HG02885 (cell line): ENCODE results near the gene NDUFS6.
"Not testable (repeated sequence)": the region's sequence is repeated elsewhere in the genome, so short reads cannot be mapped to it uniquely, and the experiment has no call there.

ENCODE experiments used
- ATAC-seq: cut with Tn5 transposase; IDR thresholded peaks from one replicate; pipeline ENCODE4 v1.9.1; 2021; ENCODE audit warnings: mild to moderate bottlenecking; ENCODE audit not compliant: unreplicated experiment, poor library complexity

Gene NDUFS6

GRCh38 chr5:1827886-1828397 is 26.7 kb downstream of the NDUFS6 start:
- ATAC-seq: no peak

DNA sequence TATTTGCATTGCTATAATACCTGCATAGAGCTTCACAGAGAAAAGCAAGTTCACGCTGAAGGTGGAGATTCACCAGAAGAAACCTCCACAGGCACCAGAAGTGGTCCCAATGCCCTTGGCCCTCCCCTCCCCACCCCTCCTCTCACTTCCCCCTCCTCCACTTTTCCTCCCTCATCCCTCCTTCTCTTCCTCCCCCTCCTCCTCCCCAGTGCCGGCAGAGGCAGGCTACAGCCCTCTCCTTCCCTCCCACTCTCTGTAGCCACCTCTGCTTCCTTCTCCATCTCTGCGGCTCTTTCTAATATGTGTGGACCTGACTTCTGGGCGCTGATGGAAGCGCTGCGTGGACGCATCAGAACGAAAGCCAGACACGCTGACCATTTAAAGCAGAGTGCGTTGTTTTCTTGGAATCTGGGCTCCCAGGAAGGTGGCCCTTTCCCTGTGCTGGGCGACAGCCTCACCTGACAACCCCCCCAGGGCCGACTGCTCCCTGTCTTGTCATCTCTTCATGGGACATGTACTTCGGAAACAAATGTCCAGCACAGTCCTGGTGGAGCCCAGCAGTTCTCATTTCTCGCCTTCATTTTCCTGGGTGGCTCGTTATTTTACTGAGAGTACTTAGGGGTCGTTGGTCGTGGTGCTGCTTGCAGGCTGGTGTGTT is 29.5 kb downstream of the NDUFS6 start:
- ATAC-seq: no peak

DNA sequence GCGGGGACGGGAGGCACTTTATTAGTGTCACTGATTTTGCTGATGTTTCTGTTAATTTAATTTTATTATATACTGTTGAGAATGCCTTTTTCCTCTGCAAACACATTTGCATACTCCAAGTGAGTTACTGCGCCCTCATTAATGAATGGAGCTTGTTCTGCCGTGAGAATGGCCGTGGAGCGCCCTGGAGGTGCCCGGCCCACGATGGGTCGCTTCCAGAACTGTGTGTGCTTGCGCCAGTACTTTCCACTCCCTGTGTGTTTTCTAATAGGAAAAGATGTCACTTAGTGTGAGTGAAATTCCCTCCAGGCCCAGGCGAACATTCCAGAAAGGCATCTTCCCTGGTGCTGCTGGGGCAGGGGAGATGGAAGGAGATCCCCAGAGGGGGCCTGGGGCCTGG is 30.1 kb downstream of the NDUFS6 start:
- no peak for ATAC-seq

GRCh38 chr5:1831677-1832313 is 30.6 kb downstream of the NDUFS6 start:
- no peak for ATAC-seq

DNA sequence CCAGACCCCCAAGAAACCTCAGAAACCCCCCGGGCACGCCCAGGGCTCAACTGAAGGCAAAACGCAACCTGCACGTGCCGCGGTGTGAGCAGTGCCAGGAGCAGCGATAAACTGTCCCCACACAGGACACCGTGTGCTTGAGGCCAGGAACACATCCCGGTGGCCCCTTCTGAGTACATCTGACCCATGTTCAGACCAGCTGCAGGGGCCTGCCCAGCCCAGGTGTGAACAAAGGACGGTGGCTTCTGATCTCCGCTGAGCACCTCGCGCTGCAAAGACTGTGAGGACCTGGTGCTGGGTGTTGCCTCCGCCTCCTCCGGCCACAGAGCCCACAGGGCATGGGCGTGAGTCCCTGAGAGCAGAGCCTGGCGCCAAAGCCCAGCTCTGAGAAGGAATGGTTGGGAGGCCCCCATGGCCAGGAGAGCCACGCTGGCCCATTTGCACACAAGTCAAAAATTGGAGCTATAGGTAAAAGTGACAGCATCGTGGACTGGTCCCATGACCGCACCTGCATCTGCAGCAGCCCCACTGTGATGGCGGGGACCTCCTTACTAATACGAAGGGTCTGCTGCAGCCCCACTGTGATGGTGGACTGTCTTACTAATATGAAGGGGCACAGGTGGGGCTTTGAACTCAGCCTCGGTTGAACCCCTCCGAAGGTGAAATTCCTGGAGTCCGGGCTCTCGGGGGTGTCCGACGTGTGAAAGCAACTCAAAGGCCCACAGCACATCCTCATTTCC is 31.5 kb downstream of the NDUFS6 start:
- ATAC-seq: no peak

GRCh38 chr5:1833264-1834021 is 32.2 kb downstream of the NDUFS6 start:
- ATAC-seq: no peak

DNA sequence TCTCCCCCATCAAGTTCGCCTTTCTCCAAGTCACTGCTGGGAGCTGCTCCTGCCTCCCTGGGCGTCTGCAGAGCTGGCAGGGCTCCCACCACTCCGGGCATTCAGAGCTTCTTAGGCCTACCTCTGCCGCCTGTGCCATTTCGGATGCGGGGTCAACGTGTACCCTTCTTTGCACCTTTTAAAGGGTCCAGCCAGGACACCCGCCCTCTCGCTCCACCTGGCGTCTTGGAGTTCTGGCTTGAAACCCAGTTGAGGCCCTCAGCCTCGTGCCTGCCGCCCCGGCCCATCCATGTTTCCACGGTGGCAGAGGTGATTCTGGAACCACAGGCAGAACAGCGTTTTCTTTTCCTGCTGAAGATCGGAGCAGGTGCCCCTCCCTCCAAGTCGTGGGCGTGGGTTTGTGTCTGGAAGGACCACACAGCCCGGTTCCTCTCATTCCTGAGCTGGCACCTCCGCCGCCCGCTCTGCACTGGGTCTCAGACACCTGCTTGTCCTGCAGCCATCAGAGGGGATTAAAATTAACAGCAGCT is 32.9 kb downstream of the NDUFS6 start:
- ATAC-seq: no peak

GRCh38 chr5:1834721-1835429 is 33.7 kb downstream of the NDUFS6 start:
- no peak for ATAC-seq

DNA sequence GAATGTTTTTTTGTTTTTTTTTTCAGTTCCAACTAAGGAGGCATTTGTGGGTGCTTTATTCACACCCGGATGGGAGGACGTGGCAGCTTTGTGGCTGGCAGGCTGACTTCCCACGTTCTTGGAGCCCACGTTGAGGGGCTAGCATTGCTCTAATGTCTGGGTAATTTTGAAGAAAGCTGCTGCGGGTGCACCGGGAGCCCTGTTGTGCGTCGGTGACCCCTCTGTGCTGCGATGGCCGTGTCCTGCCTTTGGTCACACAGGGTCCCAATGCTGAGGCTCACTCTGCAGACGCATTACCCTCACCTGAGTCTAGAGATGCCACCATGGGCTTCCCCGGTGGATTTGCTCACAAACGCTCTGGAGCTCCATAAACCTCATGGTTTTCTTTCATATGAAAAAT is 34.2 kb downstream of the NDUFS6 start:
- ATAC-seq: no peak

GRCh38 chr5:1836176-1836890 is 35.1 kb downstream of the NDUFS6 start:
- no peak for ATAC-seq

GRCh38 chr5:1836891-1837880 is 36.0 kb downstream of the NDUFS6 start:
- ATAC-seq: no peak

DNA sequence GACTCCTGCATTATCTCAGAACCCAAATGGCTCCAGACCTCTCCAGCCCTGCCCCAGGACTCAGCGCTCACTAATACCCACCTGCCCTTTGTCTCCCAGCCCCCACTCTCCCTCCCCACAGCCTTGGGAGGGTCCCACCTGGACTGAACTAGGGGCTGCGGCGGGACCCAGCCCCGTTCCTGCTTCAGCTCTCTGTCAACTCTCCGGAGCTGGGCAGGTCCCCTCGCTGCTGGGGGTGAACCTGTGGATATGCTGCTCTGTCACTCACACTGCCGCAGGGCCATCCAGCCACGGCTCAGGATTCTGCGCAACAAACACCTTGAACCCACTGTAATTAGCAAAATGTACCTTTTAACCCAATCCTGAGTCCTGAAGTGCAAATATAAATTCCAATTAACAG is 36.8 kb downstream of the NDUFS6 start:
- ATAC-seq: no peak

- ATAC-seq: no peak
These were observed 38.9 kb downstream of the NDUFS6 start for GRCh38 chr5:1840071-1840547.

- ATAC-seq: no peak
These were observed 39.7 kb downstream of the NDUFS6 start for GRCh38 chr5:1840741-1841521.

- ATAC-seq: no peak
These were observed 41.0 kb downstream of the NDUFS6 start for GRCh38 chr5:1842004-1842819.

- ATAC-seq: not testable (repeated sequence)
These were observed 42.6 kb downstream of the NDUFS6 start for GRCh38 chr5:1843761-1844160.
